HEK293T (cell line): Measurements from ENCODE around the gene CARS2.
A peak's percentile ranks its signal among the peaks of the same experiment; 100 is the strongest.
"Not testable (repeated sequence)": the region's sequence is repeated elsewhere in the genome, so short reads cannot be mapped to it uniquely, and the experiment has no call there.

Source experiments
- CTCF ChIA-PET: fragments of 350-600 bp; formaldehyde crosslinking; extraction: SDS; loops from one replicate; lab custom pipeline; 2021; ENCODE audit warnings: antibody characterized with exemption, inconsistent platforms; lab: Yijun Ruan, JAX
- POLR2A ChIA-PET: fragments of 350-600 bp; formaldehyde crosslinking; extraction: SDS; loops from one replicate; lab custom pipeline; 2020; ENCODE audit warnings: antibody characterized with exemption, inconsistent platforms; lab: Yijun Ruan, JAX
- DNase-seq: peaks from one replicate; pipeline ENCODE4 v3.0.0; 2012; ENCODE audit warnings: mixed read lengths; ENCODE audit errors: extremely low spot score
- ARNT ChIP-seq: fragments of 450-650 bp; IDR thresholded peaks from 2 replicates; pipeline ENCODE4 v1.6.1; 2017; ENCODE audit warnings: mild to moderate bottlenecking
- BHLHE40 ChIP-seq: fragments of 450-650 bp; IDR thresholded peaks from 2 replicates; pipeline ENCODE4 v1.6.1; 2016; ENCODE audit warnings: mild to moderate bottlenecking, moderate library complexity, borderline replicate concordance
- CTBP1 ChIP-seq: fragments of 450-650 bp; IDR thresholded peaks from 2 replicates; pipeline ENCODE4 v1.6.1; 2016; ENCODE audit warnings: borderline replicate concordance
- ELF4 ChIP-seq: fragments of 450-650 bp; IDR thresholded peaks from 2 replicates; pipeline ENCODE4 v1.6.1; 2017; ENCODE audit warnings: antibody characterized with exemption
- FOXA1 ChIP-seq: fragments of 450-650 bp; IDR thresholded peaks from 2 replicates; pipeline ENCODE4 v1.6.1; 2016; ENCODE audit warnings: mild to moderate bottlenecking
- FOXK2 ChIP-seq: fragments of 450-650 bp; IDR thresholded peaks from 2 replicates; pipeline ENCODE4 v1.6.1; 2016; ENCODE audit warnings: mild to moderate bottlenecking
- FOXM1 ChIP-seq: fragments of 450-650 bp; IDR thresholded peaks from 2 replicates; pipeline ENCODE4 v1.6.1; 2017; ENCODE audit warnings: mild to moderate bottlenecking, borderline replicate concordance
- HDGF ChIP-seq: fragments of 450-650 bp; IDR thresholded peaks from 2 replicates; pipeline ENCODE4 v1.6.1; 2017; ENCODE audit warnings: antibody characterized with exemption, borderline replicate concordance
- L3MBTL2 ChIP-seq: fragments of 450-650 bp; conservative IDR thresholded peaks from 2 replicates; pipeline ENCODE4 v1.6.1; 2016; ENCODE audit warnings: mild to moderate bottlenecking
- LEF1 ChIP-seq: fragments of 450-650 bp; IDR thresholded peaks from 2 replicates; pipeline ENCODE4 v1.6.1; 2017; ENCODE audit warnings: mild to moderate bottlenecking, borderline replicate concordance
- NFRKB ChIP-seq: fragments of 450-650 bp; IDR thresholded peaks from 2 replicates; pipeline ENCODE4 v1.6.1; 2016; ENCODE audit warnings: mild to moderate bottlenecking, moderate library complexity
- PKNOX1 ChIP-seq: fragments of 450-650 bp; IDR thresholded peaks from 2 replicates; pipeline ENCODE4 v1.6.1; 2016
- SP1 ChIP-seq: fragments of 450-650 bp; IDR thresholded peaks from 2 replicates; pipeline ENCODE4 v1.6.1; 2017
- SUZ12 ChIP-seq: fragments of 450-650 bp; IDR thresholded peaks from 2 replicates; pipeline ENCODE4 v1.6.1; 2016; ENCODE audit warnings: mild to moderate bottlenecking
- TARDBP ChIP-seq: fragments of 450-650 bp; IDR thresholded peaks from 2 replicates; pipeline ENCODE4 v1.6.1; 2016
- ZNF384 ChIP-seq: fragments of 450-650 bp; IDR thresholded peaks from 2 replicates; pipeline ENCODE4 v1.6.1; 2016

CARS2 gene

DNA sequence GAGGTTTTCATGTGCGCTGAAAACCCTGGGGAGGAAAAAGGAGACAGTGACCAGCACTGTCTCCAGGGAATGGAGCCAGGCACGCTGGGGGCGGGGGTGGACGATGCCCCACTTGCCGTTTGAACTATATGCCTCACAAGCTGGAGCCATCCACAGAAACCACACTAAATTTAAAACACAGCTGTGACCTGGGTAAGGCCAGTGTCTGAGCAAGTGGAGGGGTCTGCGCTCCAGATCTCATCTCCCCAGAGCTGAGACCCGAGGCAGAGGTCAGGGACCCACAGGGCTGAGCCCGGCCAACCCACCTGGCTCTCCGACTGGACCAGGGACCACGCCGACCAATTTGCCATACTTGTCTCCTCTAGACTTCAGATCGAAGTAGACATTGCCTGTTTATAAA lies 23.2 kb downstream of the CARS2 start:
- DNase-seq: no peak
- TF ChIP-seq LEF1 (no peak), FOXA1 (no peak), NFRKB (no peak), TARDBP (no peak), FOXK2 (no peak), PKNOX1 (no peak), HDGF (no peak), SUZ12 (no peak), ELF4 (no peak), BHLHE40 (no peak), CTBP1 (no peak), FOXM1 (no peak), SP1 (no peak), L3MBTL2 (no peak), ARNT (no peak), ZNF384 (no peak)
- POLR2A ChIA-PET: no interaction called here
- CTCF ChIA-PET: interaction anchor here (0.6 to 0.7 kb wide), 2 partner anchors 136 to 373 kb away, joined by 3 read pairs; no protein-coding TSS in a partner anchor

GRCh38 chr13:110681868-110682550 lies 23.9 kb downstream of the CARS2 start:
- no peak for DNase-seq
- ChIA-PET CTCF (no interaction called here), POLR2A (no interaction called here)
- TF ChIP-seq NFRKB (no peak), L3MBTL2 (no peak), FOXM1 (no peak), LEF1 (no peak), TARDBP (no peak), ZNF384 (no peak), ARNT (no peak), SUZ12 (no peak), FOXA1 (no peak), HDGF (no peak), CTBP1 (no peak), SP1 (no peak), BHLHE40 (no peak), PKNOX1 (no peak), ELF4 (no peak)

DNA sequence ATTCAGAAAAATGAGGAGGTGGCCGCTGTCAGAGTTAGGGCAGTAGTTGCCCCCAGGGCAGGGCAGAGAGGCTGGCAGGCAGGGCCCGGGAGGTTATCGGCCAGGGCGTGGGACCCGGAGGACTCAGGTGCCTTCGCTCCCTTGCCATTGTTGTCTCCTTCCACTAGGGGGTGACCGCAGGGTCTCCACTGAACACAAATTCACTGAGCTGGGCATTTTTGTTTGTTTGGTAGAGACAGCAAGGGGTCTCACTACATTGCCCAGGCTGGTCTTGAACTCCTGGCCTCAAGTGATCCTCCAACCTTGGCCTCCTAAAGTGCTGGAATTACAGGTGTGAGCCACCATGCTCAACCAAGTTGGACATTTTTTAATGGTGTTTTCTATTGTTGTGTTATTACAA lies 25.1 kb downstream of the CARS2 start:
- ChIA-PET CTCF (interaction anchor here (0.7 kb wide), 1 partner anchor 126 kb away, joined by 5 read pairs; no protein-coding TSS in a partner anchor), POLR2A (no interaction called here)
- TF ChIP-seq SUZ12 (no peak), FOXA1 (no peak), BHLHE40 (no peak)
- DNase-seq: peak; percentile 44

DNA sequence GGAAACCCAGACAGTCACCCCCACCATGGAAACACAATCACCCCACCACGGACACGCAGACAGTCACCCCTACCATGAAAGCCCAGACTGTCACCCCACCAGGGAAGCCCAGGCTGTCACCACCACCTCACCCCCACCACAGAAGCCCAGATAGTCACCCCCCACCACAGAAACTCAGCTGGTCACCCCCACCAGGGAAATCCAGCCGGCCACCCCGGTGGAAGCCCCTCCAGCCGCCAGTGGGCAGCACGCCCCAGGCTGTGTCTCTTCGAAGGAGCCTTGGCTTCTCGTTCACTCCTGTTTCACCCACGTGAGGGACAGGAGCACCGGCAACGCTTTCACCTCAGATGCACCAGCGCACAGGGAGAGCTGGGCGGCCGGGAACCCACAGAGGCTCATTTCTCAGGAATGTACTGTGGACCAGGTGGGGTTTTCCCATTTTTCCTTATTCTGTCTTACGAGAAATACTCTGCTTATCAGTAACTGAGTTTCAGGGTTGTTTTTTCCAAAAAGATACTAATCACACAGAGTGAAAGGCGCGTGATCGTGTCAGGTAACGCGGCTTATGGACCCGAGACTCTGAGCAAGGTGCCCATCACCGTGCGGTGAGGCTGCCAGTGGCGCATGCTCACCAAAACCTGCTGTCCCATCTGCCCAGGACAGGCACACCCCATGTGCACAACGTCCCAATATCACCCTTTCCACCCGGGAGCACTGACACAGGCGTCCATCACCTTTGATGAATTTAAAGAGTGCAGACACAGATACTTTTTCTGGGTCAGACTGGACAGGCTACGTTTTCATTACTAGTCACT lies 28.0 kb downstream of the CARS2 start:
- TF ChIP-seq ELF4 (no peak), LEF1 (no peak), FOXM1 (no peak), SUZ12 (no peak), FOXA1 (no peak), TARDBP (no peak), ARNT (no peak), HDGF (no peak), FOXK2 (no peak), CTBP1 (no peak), PKNOX1 (no peak), L3MBTL2 (no peak), BHLHE40 (no peak), NFRKB (no peak), ZNF384 (no peak), SP1 (no peak)
- DNase-seq: no peak
- CTCF ChIA-PET: no interaction called here
- POLR2A ChIA-PET: no interaction called here

DNA sequence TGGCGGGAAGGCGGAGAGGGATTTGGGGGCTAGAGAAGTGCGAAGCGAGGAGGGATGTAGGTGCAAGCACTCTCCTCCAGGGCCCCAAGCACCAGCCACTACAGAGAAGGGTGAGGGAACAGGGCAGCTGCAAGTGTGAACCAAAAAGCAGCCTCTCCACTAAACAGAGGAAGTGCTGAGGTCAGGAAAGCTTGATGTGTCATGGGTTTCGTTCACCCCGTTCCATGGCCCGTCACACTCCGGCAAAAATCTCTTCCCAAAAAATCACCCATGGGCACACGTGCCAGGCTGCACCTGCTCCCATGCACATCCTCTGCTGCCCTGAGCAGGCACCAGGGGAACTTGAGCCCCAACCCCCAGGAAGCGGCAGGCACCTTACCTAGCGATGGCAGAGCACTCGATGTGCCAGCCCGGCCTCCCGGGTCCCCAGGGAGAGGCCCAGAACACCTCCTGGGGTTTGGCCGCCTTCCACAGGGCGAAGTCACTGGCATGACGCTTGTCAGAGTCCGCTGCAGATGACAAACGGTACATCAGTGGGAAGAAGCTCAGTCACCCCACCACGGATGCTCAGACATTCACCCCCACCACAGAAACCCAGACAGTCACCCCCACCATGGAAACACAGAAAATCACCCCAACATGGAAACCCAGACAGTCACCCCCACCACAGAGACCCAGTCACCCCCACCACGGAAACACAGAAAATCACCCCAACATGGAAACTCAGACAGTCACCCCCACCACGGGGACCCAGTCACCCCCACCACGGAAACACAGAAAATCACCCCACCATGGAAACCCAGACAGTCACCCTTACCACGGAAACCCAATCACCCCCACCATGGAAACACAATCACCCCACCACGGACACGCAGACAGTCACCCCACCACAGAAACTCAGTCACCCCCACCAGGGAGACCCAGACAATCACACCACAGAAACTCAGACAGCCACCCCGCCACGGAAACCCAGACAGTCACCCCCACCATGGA lies 29.0 kb downstream of the CARS2 start:
- POLR2A ChIA-PET: no interaction called here
- CTCF ChIA-PET: no interaction called here
- DNase-seq: no peak
- TF ChIP-seq NFRKB (no peak), SP1 (no peak), ELF4 (no peak), CTBP1 (no peak), PKNOX1 (no peak), L3MBTL2 (no peak), SUZ12 (no peak), TARDBP (no peak), ZNF384 (no peak), FOXK2 (no peak), FOXM1 (no peak), BHLHE40 (no peak), LEF1 (no peak), HDGF (no peak), FOXA1 (no peak), ARNT (no peak)

DNA sequence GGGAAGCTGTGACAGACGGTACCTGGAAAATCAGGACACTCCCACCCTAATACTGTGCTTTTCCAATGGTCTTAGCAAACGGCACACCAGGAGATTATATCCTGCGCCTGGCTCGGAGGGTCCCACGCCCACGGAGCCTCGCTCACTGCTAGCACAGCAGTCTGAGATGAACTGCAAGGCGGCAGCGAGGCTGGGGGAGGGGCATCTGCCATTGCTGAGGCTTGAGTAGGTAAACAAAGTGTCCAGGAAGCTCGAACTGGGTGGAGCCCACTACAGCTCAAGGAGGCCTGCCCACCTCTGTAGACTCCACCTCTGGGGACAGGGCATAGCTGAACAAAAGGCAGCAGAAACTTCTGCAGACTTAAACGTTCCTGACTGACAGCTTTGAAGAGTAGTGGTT lies 36.1 kb downstream of the CARS2 start:
- POLR2A ChIA-PET, DNase-seq, CTCF ChIA-PET: not testable (repeated sequence)
